ENCODE measurements around the gene FBXW12.

GRCh38 chr3:48405343-48405881 is 33.4 kb downstream of the FBXW12 start:
- TF ChIP-seq EZH2 (IDR thresholded peaks at IDR 0.05; ENCODE audit: insufficient read depth, poor library complexity, severe bottlenecking) (no peak), EZH2phosphoT487 (IDR thresholded peaks at IDR 0.05; ENCODE audit: insufficient read depth, low read depth) (no peak)
